ENCODE data around the gene GEMIN4. TPM values are rescaled to one million over a fixed set of nuclear protein-coding genes. Genes with fewer than 3 reads are reported as not detected.

GEMIN4 gene
- total RNA-seq, 1 experiment from 2014 or later: 20.2 TPM

DNA sequence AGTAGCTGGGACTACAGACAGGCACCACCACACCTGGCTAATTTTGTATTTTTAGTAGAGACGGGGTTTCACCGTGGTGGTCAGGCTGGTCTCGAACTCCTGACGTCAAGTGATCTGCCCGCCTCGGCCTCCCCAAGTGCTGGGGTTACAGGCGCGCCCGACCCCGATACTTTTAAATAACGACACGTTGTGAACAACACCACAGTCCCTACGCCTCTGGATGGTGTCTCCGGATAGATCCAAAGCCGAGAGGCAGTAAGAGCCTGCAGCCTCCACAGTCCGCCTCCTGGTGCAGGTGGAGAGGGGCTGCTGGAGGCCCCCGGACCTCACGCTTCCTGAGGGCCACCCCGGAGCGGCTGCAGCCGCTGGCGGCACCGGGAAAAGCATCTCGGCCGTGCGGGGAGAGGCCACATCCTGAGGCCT, 20.4 kb downstream of the GEMIN4 start:
- DNase-seq: no peak
- H3K4me2 ChIP-seq (ENCODE audit: low read depth, low read length, poor library complexity, severe bottlenecking): peak overlapping the region; percentile 72
- peak overlapping the region; percentile 93 for H2AFZ ChIP-seq (ENCODE audit: low read length)
- H3K79me2 ChIP-seq (ENCODE audit: low read length): peaks cover 36% of the 10 kb centered on the region
- peak overlapping the region; percentile 74 for H3K9ac ChIP-seq (ENCODE audit: low read length)
- H4K20me1 ChIP-seq (ENCODE audit: insufficient read depth, low read depth, low read length): no peaks in the 10 kb centered on the region; the same call in 1 of the 2 replicates
- H3K4me1 ChIP-seq (ENCODE audit: low read length): peaks cover 18% of the 10 kb centered on the region
- H3K27ac ChIP-seq (ENCODE audit: low read length): no peak overlapping the region
- H3K9me3 ChIP-seq (ENCODE audit: low read length): no peaks in the 10 kb centered on the region
- peak overlapping the region; percentile 74 for H3K4me3 ChIP-seq (ENCODE audit: low read length)
- peaks cover 14% of the 10 kb centered on the region for H3K36me3 ChIP-seq (ENCODE audit: insufficient read depth, low read length)
- H3K9me2 ChIP-seq (replicated peaks; ENCODE audit: insufficient read depth, low read length): no peaks in the 10 kb centered on the region
- no peaks in the 10 kb centered on the region for H3K27me3 ChIP-seq (ENCODE audit: low read length)

DNA sequence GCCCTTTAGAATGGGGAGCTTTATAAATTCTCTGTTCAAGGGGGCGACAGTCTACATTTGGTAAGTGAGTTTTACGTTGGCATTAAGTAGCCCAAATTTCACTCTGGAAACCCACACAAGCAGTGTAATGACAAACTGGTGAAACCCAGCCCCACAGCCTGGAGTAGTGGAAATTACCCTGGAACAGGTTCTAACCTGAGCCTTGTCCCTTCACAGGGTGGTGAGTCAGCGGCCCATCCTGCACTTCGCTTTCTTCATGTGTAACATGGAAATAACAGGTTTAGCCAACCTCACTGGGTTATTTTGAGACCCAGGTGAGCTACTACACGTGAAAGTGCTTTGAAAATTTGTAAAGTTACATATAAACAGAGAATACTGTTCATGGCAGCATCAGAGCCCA, 23.2 kb downstream of the GEMIN4 start:
- H3K9ac ChIP-seq (ENCODE audit: low read length): no peak overlapping the region
- no peaks in the 10 kb centered on the region for H3K36me3 ChIP-seq (ENCODE audit: insufficient read depth, low read length)
- peaks cover 11% of the 10 kb centered on the region for H3K79me2 ChIP-seq (ENCODE audit: low read length)
- no peaks in the 10 kb centered on the region for H3K9me2 ChIP-seq (replicated peaks; ENCODE audit: insufficient read depth, low read length)
- H3K27me3 ChIP-seq (ENCODE audit: low read length): no peaks in the 10 kb centered on the region
- no peak overlapping the region for H2AFZ ChIP-seq (ENCODE audit: low read length)
- no peak overlapping the region for H3K4me3 ChIP-seq (ENCODE audit: low read length)
- H3K27ac ChIP-seq (ENCODE audit: low read length): no peak overlapping the region
- H3K9me3 ChIP-seq (ENCODE audit: low read length): no peaks in the 10 kb centered on the region
- peaks cover 13% of the 10 kb centered on the region for H3K4me1 ChIP-seq (ENCODE audit: low read length)
- DNase-seq: no peak
- no peaks in the 10 kb centered on the region; the same call in 1 of the 2 replicates for H4K20me1 ChIP-seq (ENCODE audit: insufficient read depth, low read depth, low read length)
- no peak overlapping the region for H3K4me2 ChIP-seq (ENCODE audit: low read depth, low read length, poor library complexity, severe bottlenecking)

DNA sequence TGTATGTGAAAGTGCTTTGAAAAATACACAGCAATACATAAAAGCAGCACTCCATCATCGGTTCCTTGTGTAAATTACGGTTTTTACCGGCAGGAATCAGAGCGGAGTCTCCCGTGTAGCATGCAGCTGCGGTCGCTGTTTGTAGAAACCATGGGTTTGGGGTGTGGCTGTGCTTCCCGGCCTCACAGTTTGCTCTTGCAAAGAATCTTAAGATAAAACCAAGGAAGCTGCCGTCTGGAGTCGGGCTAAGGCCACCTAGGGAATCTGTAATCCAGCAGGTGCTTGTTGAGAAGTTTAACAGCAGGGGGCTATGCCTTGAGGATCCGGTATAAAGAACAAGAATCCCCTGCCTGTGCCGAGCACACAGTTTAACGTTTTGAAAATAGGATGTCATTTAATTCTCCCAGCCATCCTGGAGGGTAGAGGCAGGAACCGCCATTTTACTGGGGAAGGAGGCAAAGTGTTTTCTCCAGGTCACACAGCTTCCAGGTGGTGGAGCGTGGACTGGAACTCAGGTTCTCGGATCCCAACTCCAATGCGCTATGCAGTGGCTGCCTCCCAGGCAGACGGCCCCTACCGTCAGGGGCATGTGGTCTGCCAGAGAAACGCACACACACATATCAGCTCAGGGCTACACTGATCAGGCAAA, 25.7 kb downstream of the GEMIN4 start:
- no peak for DNase-seq
- H4K20me1 ChIP-seq (ENCODE audit: insufficient read depth, low read depth, low read length): no peaks in the 10 kb centered on the region; the same call in 1 of the 2 replicates
- no peaks in the 10 kb centered on the region for H3K9me3 ChIP-seq (ENCODE audit: low read length)
- no peaks in the 10 kb centered on the region for H3K27me3 ChIP-seq (ENCODE audit: low read length)
- no peaks in the 10 kb centered on the region for H3K9me2 ChIP-seq (replicated peaks; ENCODE audit: insufficient read depth, low read length)
- H3K4me3 ChIP-seq (ENCODE audit: low read length): no peak overlapping the region
- H3K79me2 ChIP-seq (ENCODE audit: low read length): no peaks in the 10 kb centered on the region
- H3K4me2 ChIP-seq (ENCODE audit: low read depth, low read length, poor library complexity, severe bottlenecking): no peak overlapping the region
- H3K27ac ChIP-seq (ENCODE audit: low read length): no peak overlapping the region
- H2AFZ ChIP-seq (ENCODE audit: low read length): no peak overlapping the region
- no peaks in the 10 kb centered on the region for H3K4me1 ChIP-seq (ENCODE audit: low read length)
- H3K9ac ChIP-seq (ENCODE audit: low read length): no peak overlapping the region
- H3K36me3 ChIP-seq (ENCODE audit: insufficient read depth, low read length): no peaks in the 10 kb centered on the region

DNA sequence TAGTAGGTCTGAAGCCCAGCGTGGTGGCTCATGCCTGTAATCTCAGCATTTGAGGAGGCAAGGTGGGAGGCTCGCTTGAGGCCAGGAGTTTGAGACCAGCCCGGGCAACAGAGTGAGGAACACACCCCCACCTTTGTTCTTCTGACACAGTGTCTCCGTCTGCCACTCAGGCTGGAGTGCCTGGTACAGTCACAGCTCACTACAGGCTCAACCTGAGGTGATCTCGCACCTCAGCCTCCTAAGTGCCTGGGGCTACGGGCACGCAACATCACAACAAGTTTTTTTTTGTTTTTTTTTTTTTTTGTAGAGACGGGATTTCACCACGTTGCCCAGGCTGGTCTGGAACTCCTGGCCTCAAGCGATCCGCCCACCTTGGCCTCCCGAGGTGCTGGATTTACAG, 26.3 kb downstream of the GEMIN4 start:
- Histone ChIP-seq H3K36me3 (ENCODE audit: insufficient read depth, low read length) (no peaks in the 10 kb centered on the region), H3K9me2 (replicated peaks; ENCODE audit: insufficient read depth, low read length) (no peaks in the 10 kb centered on the region), H2AFZ (ENCODE audit: low read length) (no peak overlapping the region), H4K20me1 (ENCODE audit: insufficient read depth, low read depth, low read length) (no peaks in the 10 kb centered on the region; the same call in 1 of the 2 replicates), H3K27me3 (ENCODE audit: low read length) (no peaks in the 10 kb centered on the region), H3K4me3 (ENCODE audit: low read length) (no peak overlapping the region), H3K4me1 (ENCODE audit: low read length) (no peaks in the 10 kb centered on the region), H3K9ac (ENCODE audit: low read length) (no peak overlapping the region), H3K27ac (ENCODE audit: low read length) (no peak overlapping the region), H3K4me2 (ENCODE audit: low read depth, low read length, poor library complexity, severe bottlenecking) (no peak overlapping the region), H3K9me3 (ENCODE audit: low read length) (no peaks in the 10 kb centered on the region), H3K79me2 (ENCODE audit: low read length) (no peaks in the 10 kb centered on the region)
- DNase-seq: no peak

DNA sequence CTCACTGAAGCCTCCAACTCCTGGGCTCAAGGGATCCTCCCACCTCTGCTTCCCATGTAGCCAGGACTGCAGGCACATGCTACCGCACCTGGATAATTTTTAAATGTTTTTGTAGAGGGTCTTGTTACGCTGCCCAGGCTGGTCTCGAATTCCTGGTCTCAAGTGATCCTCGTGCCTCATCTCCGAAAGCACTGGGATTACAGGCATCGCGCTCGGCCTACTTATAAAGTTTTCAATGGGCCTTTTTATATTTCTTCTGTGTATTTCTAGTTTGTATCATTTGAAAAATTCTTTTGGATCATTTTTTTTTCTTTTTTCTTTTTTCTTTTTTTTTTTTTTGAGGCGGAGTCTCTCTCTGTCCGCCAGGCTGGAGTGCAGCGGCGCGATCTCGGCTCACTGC, 27.0 kb downstream of the GEMIN4 start:
- Histone ChIP-seq H3K27me3 (ENCODE audit: low read length) (no peaks in the 10 kb centered on the region), H2AFZ (ENCODE audit: low read length) (no peak overlapping the region), H3K79me2 (ENCODE audit: low read length) (no peaks in the 10 kb centered on the region), H3K4me2 (ENCODE audit: low read depth, low read length, poor library complexity, severe bottlenecking) (no peak overlapping the region), H3K36me3 (ENCODE audit: insufficient read depth, low read length) (no peaks in the 10 kb centered on the region), H4K20me1 (ENCODE audit: insufficient read depth, low read depth, low read length) (no peaks in the 10 kb centered on the region; the same call in 1 of the 2 replicates), H3K9me3 (ENCODE audit: low read length) (no peaks in the 10 kb centered on the region), H3K4me3 (ENCODE audit: low read length) (no peak overlapping the region), H3K27ac (ENCODE audit: low read length) (no peak overlapping the region), H3K9me2 (replicated peaks; ENCODE audit: insufficient read depth, low read length) (no peaks in the 10 kb centered on the region), H3K9ac (ENCODE audit: low read length) (no peak overlapping the region), H3K4me1 (ENCODE audit: low read length) (no peaks in the 10 kb centered on the region)
- DNase-seq: no peak

DNA sequence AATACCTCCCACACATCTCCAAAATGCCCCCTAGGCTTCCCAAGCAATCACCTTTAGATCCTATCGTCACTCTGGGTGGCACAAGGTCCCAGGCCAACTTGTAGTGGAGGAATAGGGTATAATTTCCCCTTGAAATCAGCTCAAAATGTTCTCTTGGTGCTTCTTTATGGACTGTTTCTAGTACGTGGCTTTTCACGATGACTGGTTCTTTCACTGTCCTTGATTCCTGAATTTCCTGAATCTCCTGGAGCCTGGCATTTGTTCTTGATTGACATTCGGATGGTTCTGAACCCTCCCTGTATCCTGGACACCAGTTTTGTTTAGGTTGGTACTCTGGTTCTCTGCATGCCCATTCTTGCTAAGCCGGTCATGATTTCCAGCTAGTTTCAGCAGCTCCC, 30.5 kb downstream of the GEMIN4 start:
- Histone ChIP-seq H3K4me3 (ENCODE audit: low read length) (no peak overlapping the region), H4K20me1 (ENCODE audit: insufficient read depth, low read depth, low read length) (no peaks in the 10 kb centered on the region), H3K4me2 (ENCODE audit: low read depth, low read length, poor library complexity, severe bottlenecking) (no peak overlapping the region), H3K27me3 (ENCODE audit: low read length) (no peaks in the 10 kb centered on the region), H3K36me3 (ENCODE audit: insufficient read depth, low read length) (no peaks in the 10 kb centered on the region), H3K4me1 (ENCODE audit: low read length) (no peaks in the 10 kb centered on the region; the same call in 1 of the 2 replicates), H3K9me3 (ENCODE audit: low read length) (no peaks in the 10 kb centered on the region), H3K27ac (ENCODE audit: low read length) (no peak overlapping the region), H2AFZ (ENCODE audit: low read length) (no peak overlapping the region), H3K79me2 (ENCODE audit: low read length) (no peaks in the 10 kb centered on the region), H3K9ac (ENCODE audit: low read length) (no peak overlapping the region), H3K9me2 (replicated peaks; ENCODE audit: insufficient read depth, low read length) (no peaks in the 10 kb centered on the region)
- DNase-seq: no peak

DNA sequence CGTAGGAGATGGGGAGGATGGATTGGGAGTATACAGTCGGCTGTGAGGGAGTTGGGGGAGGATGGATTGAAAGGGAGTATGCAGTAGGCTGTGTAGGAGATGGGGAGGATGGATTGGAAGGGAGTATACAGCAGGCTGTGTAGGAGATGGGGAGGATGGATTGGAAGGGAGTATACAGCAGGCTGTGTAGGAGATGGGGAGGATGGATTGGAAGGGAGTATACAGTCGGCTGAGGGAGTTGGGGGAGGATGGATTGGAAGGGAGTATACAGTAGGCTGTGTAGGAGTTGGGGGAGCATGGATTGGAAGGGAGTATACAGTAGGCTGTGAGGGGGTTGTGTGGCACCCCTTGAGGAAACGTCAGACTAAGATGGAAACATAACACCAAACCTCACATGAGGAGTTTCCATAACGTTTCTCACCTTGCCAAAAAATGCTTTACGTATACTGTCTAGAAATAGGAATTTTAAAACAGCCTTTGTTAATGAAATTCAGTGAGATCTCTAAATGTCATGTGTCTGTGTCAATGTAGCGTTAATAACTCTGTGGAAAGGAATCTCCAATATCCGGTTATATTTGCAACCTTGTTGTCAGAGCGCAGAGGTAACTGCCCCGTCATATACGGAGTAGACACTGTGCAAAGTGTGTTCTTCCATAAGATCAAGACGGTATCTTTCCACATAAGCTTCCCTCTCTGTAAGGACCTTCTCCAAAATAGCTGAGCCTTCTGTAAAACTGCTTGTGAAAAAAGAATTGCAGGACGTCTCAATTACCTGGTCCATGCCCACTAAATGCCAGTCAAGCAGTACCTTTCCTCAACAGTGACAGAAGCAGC, 31.1 kb downstream of the GEMIN4 start:
- no peak overlapping the region for H3K4me3 ChIP-seq (ENCODE audit: low read length)
- H4K20me1 ChIP-seq (ENCODE audit: insufficient read depth, low read depth, low read length): no peaks in the 10 kb centered on the region
- H3K4me2 ChIP-seq (ENCODE audit: low read depth, low read length, poor library complexity, severe bottlenecking): no peak overlapping the region
- no peaks in the 10 kb centered on the region for H3K9me3 ChIP-seq (ENCODE audit: low read length)
- H3K79me2 ChIP-seq (ENCODE audit: low read length): no peaks in the 10 kb centered on the region
- no peak overlapping the region for H3K9ac ChIP-seq (ENCODE audit: low read length)
- H3K36me3 ChIP-seq (ENCODE audit: insufficient read depth, low read length): no peaks in the 10 kb centered on the region
- DNase-seq: no peak
- no peak overlapping the region for H2AFZ ChIP-seq (ENCODE audit: low read length)
- no peaks in the 10 kb centered on the region for H3K9me2 ChIP-seq (replicated peaks; ENCODE audit: insufficient read depth, low read length)
- no peaks in the 10 kb centered on the region; the same call in 1 of the 2 replicates for H3K4me1 ChIP-seq (ENCODE audit: low read length)
- H3K27ac ChIP-seq (ENCODE audit: low read length): no peak overlapping the region
- H3K27me3 ChIP-seq (ENCODE audit: low read length): no peaks in the 10 kb centered on the region

DNA sequence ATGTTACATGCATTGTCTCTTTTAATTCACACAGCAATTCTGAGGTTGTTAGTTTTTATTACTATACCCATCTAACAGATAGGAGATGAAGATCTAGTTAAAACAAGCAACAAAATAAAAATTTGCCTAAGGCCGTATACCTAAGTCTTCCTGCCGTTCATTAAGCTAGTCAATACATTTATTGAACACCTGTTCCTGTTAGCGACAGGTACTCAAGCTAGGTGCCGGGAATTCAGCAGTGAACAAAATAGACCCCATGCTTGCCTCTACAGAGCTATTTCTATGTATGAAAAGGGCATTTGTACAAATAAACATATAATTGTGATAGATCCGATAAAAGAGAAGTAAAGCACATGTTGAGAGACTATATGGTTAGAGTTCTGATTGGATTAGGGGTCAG, 34.0 kb downstream of the GEMIN4 start:
- no peak for DNase-seq
- no peaks in the 10 kb centered on the region for H3K36me3 ChIP-seq (ENCODE audit: insufficient read depth, low read length)

More for the DNA sequence above, 34.0 kb downstream of the GEMIN4 start:
- Histone ChIP-seq H3K9ac (ENCODE audit: low read length) (no peak overlapping the region), H3K27me3 (ENCODE audit: low read length) (no peaks in the 10 kb centered on the region), H3K4me2 (ENCODE audit: low read depth, low read length, poor library complexity, severe bottlenecking) (no peak overlapping the region), H3K27ac (ENCODE audit: low read length) (no peak overlapping the region), H3K4me3 (ENCODE audit: low read length) (no peak overlapping the region), H3K9me3 (ENCODE audit: low read length) (no peaks in the 10 kb centered on the region), H3K9me2 (replicated peaks; ENCODE audit: insufficient read depth, low read length) (no peaks in the 10 kb centered on the region), H4K20me1 (ENCODE audit: insufficient read depth, low read depth, low read length) (peaks cover 6% of the 10 kb centered on the region; the same call in 1 of the 2 replicates), H3K4me1 (ENCODE audit: low read length) (peaks cover 18% of the 10 kb centered on the region), H3K79me2 (ENCODE audit: low read length) (peaks cover 16% of the 10 kb centered on the region), H2AFZ (ENCODE audit: low read length) (no peak overlapping the region)
